Stimulated activated CD8-positive, alpha-beta memory T cell treated with anti-CD3 and anti-CD28 coated beads, Interleukin-12 subunit alpha, Interleukin-12 subunit beta, amount 100 ng/mL, for 1 hour (primary cell): ENCODE data around the gene HELZ.

Experiments used
- DNase-seq: peaks from one replicate; pipeline ENCODE4 v3.0.0-alpha.2; 2020; ENCODE audit warnings: low read depth

Gene HELZ

DNA sequence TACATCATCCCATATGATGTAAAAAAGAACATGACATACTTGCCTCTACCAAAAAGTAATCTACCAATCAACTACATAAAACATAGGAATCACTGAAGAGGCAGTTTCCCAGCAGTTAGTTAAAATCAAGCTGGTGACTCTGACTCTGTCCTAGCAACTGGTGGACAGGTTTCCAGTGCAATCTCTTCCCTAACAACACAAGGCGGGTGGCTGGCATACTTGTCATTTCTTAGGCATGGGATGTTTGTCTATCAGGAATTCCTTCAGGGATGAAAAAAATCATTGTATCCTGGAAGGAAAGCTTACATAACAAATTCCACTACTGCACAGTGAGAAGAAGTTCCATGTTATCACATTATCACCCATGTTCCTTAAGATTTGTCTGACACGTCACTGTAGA is 50.9 kb downstream of the HELZ start:
- no peak for DNase-seq

DNA sequence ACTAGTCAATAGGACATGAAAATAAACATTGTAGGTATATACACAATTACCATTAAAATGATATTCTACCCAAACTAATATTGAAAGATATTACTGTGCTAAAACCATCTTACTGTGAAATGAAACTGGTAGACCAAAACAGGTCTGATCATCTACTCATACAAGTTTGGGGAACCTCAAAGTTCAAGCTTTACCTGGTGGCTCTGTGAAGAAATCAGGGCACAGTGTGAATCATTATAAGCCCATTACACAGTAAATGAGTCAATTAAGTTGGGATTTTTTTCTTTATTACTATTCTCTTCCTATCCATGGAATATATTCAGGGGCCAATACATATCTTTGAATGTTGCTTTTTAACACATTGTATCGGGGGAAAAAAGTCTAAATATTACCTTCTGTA is 57.1 kb downstream of the HELZ start:
- DNase-seq = no peak

DNA sequence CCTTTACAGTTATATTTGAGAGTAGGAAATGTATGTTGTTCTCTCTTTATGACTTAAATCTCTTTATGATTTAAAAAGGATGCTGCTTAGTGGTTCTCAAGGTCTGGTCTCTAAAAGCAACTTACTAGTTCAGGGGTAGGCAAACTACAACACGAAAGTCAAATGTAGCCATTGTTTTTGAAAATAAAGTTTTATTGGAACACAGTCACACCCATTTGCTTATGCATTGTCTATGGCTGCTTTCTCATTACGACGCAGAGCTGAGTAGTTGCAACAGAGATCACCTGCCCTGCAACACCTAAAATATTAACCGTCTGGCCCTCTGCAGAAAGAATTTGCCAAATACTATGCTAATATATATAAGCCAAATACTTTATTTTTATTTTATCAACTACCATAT is 58.2 kb downstream of the HELZ start:
- no peak for DNase-seq

DNA sequence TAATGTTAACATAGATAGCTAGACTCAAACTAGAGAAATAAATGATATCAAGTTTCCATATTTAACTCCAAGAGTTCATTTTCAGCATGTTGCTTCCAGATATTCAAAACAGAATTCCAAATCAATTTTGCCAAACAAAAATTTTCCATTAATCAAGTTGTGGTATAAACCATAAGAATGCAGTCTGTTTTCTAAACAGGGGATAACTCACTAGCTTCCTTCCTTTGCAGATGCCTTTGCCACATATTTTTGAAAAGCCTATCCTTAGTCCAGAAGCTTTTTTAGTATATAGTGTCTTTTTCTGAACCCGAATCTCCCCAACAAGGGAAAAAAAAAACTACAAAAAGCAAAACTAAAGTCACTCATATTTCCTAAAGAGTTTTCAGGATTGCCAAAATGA is 61.5 kb downstream of the HELZ start:
- no peak for DNase-seq

DNA sequence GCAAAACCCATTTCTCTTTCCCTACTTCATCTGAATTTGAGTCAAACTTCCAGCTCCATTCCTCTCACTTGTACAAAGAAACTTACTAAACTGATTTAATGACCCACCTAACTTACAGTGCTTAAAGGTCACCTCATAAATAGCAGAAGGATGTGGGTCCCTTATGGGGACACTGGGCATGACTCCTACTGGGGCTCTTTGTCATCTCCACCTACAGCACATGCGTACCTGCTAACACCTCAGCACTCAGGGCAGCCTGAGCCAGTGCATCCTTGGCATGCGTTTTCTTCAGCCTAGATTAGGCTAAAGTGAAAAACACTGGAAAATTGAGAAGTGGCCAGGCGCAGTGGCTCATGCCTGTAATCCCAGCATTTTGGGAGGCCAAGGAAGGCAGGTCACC is 63.2 kb downstream of the HELZ start:
- no peak for DNase-seq

DNA sequence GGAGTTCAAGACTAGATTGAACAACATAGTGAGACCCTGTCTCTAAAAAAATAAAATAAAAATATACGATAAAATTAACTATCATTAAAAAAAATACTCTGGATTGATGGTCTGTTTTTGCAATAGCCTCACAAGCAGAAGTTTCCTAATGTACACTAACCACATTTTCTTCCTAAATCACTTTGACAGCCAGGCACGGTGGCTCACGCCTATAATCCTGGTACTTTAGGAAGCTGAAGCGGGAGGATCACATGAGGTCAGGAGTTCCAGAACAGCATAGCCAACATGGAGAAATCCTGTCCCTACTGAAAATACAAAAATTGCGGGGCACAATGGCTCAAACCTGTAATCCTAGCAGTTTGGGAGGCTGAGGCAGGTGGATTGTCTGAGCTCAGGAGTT is 64.7 kb downstream of the HELZ start:
- no peak for DNase-seq

DNA sequence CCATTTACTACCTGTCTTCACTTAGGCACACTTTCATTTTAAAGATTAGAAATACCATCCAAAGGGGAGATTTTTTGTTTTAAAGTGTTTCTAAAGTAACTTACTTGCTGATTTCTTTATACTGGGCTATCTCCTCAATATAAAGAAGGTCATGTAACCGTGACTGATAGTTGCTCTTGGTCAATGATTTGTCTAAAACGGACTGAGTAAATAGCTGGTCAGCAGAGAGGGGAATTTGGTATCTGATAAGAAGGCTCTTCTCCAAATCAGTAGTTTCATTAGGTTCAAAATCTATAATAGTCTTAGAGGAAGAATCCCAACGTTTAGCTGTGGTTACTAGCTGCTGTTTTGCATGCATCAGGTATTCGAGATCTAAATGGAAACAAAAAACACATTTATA is 66.4 kb downstream of the HELZ start:
- DNase-seq = no peak

DNA sequence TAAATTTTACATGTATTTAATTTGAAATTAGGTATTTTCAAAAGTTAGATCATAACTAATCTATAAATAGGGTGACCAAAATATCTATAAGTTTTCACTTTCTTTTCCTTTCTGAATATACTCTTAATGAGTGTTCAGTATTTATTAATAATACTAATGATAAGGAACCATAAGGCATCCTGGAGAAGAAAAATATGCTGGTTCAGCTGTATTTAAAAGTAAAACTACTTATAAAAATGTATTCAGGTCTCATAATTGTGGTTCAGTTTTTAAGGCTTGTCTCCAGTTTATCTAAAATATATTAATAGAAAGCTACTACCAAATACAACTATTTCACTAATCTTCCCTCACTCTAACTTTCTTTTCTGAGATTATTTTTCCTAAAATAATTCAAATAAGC is 67.3 kb downstream of the HELZ start:
- DNase-seq = no peak

DNA sequence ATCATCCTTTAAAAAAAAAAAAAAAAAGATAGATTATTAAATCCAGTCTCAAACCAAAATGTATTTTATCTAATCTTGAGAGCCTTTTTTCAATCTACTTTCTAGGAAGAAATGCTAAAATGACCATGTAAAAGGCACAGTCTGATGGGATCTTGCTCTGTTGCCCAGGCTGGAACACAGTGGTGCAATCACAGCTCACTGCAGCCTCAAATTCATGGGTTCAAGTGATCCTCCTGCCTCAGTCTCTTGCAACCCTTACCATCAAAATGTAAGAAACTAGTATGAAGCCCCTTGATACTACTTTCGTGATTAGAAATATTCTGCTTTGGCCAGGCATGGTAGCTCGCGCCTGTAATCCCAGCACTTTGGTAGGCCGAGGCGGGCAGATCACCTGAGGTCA is 70.8 kb downstream of the HELZ start:
- DNase-seq = no peak

DNA sequence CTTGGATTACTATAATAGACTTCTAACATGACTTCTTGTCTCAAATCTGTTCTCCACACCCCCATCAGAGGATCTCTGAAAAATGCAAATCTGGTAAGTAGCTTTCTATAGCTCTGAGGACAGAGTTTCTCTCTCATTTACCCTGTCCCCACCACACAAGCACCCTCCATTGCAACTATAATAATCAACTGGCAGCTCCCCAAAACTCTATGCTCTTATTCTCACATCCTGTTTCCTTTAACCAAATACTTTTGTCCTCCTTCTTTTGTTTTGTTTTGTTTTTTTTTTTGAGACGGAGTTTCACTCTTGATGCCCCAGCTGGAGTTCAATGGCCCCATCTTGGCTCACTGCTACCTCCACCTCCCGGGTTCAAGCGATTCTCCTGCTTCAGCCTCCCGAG is 73.4 kb downstream of the HELZ start:
- DNase-seq = no peak

DNA sequence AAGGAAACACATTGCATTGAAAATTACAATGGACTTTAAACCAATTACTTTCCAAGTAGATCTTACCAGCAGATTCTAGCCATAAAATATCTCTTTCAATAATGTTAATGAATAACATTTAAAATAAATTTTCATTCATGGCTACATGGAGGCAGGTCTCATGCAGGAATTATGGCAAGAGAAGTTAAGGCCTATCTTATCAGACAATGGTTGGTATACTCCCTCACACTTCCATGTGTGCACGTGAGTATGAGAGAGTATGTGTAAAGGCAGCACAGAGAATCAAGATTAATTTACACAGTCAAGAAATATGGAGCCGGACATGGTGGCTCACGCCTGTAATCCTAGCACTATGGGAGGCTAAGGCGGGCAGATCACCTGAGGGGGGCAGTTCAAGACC is 76.5 kb downstream of the HELZ start:
- DNase-seq = no peak

DNA sequence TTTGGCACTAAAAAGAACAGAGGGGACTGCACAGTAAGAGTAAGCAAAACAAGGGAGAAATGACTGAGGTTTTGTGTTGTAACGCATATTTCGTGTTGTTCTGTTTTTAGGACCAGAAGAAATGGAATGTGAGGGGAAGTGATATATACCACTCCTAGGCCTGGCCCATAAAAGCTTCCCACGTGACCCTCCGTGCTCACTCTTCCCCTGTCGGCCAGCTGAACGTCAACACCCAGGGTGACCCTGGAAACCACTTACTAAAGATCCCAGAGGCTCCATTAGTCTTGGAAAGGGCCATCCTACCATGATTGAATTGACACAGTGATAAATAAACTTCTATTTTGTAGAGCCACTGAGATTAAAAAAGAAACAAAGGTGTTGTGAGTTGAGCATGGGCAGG is 79.8 kb downstream of the HELZ start:
- no peak for DNase-seq

DNA sequence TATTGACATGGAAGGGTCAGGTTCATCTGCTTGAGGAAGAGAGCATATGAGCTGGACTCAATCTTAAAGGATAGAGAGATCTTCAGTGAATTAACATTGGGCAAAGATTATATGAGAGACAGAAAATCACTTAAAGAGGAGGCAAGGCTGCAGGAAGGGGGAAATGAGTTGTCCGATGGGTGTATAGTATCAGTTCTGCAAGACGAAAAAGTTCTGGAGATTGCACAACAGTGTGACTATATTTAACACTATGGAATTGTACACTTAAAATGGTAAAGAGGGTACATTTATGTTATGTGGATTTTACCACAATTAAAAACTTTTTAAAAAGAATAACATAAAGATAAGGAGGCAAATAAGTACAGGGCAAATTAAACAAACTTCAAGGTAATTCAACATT is 80.7 kb downstream of the HELZ start:
- DNase-seq = no peak

DNA sequence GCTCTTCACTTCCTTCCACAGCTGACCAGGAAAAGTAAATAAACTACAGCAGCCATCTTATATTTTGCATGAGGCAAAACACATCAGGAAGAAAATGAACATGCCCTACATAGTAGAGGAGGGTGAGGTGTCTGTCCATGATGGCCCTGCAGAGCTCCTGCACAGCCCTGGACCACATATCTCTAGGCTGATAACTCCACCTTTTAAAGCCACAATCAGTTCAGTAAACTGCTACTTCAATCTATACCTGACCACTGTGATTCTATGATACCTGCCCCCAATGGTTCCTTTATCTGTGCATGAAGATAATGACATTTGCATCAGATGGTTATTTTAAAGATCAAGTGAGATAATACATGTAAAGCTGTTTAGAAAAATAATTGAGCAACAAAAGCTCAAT is 82.2 kb downstream of the HELZ start:
- no peak for DNase-seq

DNA sequence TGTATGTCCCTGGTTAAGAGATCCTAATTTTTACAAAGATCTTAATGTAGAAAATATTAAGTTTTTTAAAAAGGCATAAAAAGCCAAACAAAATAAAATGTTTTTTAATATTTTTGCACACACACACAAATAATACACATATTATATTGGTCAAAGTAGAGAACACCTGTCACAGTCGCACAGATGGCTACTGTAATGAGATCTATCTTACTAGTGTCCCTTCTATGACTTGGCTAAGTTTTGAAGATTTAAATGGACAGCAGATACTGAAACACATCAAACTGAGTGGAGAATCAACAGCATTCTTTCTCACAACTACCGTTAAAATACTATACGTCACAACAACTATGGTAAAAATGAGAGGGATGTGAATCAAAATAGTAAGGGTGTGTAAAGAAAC is 83.4 kb downstream of the HELZ start:
- DNase-seq = no peak

DNA sequence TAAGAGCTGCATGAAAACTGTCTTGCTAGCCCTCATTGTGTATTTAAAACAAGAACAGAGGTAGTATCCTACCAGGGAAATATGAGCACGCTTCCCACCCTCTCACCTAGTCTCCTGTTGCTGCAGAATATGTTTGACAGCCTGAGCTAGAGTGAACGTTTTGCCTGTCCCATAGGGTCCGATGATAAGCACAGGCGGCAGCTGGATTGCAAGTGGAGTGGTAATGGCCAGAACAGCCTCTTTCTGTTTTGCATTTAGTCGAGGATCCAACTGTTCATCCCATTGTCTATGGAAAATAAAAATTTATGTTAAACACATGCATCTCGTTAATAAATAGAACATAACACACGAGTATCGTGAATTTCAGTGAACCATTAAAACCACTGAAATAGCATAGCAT is 84.2 kb downstream of the HELZ start:
- no peak for DNase-seq

DNA sequence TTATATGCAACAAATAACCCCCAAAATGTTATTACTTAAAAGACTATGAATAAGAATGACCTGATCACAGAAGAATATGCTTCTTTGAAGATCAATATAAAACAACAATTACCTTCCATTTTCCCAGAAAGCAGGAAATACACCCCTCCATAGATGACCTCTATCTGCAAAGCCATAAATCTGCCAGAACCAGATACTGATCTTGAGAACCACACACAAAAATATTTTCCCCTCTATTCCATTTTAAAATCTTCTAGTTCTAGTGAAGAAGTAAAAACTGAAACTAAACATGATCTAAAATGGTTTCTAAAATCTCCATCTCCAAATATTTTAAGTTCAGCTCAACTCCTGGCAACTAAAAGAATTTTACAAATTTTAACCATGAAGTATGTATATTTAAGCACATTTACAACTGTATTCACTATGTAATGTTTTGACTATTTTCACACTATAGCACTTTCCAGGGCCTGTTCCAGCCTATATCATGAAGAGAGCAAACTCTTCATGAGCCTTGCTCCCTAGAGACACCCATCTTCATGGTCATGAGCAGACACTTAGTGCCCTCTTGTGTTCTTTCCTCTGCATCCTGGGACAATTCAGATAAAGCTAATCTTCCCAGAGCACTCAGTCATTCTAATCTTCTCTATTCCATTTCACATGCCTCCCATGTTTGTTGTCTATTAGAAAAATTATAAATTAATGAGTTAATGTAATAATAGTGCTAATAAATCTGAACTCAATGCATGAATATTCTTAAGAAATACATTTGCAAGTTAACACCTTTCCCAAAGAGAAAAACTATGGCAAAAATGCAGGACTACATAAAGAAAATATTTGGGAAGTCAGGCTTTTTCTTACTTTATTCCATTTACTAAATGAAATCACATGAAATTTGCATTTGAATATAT is 87.0 kb downstream of the HELZ start:
- DNase-seq = no peak

DNA sequence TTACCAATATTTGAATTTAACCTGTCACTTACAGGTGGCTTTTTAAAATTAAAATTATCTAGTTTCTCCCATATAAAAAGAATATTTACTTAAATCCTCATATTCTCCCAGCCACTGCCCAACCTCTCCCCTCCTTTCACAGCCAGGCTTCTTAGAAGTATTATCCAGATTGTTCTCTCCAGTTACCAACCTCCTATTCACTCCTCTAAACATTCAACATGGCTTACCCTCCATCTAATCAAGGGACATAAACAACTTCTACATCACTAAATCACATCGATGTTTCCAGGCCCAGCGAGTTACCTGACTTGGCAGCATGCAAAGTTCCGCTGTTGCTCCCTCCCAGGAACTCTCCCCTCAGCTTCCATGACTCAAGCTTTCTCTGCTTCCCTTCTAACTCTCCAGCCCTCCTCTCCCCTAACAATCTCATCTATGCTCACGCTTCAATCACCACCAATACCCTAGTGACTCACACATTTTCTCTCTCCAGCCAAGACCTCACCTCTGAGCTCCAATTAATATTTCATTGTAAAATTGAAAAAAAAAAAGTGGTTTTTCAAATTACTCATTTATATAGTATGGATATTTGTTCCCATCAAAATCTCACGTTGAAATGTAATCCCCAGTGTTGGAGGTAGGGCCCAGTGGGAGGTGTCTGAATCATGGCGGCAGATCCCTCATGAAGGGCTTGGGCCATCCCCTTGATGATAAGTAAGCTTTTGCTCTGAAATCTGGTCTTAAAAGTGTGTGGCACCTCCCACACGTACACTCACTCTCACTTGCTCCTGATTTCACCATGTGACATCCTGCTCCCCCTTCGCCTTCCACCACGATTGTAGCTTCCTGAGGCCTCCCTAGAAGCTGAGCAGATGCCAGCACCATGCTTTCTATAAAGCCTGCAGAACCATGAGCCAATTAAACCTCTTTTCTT is 88.5 kb downstream of the HELZ start:
- DNase-seq = no peak

DNA sequence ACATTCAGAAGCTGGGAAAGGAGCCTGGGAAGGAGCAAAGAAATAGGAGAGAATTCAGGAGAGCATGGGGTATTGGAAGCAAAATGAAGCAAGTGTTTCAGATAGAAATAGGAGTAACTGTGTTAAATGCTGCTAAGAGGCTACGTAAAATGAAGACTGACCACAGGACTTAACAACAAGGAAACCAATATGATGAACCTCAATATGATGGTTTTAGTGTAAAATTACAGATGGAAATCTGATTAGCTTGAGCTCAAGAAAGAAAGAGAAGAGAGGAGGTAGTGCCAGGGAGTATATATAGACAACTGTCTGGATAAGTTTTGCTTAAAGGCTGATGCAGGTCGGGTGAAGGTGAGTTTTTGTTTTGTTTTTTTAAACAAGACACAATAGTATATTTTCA is 92.2 kb downstream of the HELZ start:
- no peak for DNase-seq

DNA sequence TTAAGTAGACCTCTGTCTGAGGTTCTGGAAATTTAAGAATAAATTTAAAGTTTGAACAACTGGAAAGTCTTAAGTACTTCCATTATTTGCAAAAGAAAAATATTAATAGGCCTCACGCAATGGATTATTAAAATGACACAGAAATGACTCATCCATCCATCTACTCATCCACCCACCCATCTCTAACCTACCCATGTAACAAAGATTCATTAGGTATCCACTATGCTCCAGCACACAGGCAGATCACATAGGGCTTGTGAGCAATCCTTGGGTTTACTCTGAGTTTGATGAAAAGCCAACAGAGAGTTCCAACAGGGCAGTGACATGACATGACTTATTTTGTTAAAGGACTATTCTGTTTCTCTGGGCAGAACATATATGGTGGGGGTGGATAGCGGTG is 93.3 kb downstream of the HELZ start:
- DNase-seq = no peak

DNA sequence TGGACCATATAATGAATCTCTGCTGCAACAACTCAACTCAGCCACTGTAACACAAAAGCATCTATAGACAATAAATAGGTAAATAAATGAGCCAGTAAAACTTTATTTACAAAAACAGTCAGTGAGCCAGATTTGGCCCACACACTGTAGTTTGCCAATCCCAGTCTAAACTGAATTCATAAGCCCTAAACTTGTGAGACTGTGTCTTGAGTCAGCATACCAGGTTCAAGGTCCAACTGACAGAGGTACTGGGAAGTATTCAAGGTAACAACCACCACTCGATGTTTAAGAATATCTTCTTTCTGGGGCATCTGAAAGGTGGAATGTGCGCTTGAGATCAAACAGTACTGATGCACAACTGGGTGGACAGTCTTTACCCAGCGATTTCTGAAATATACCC is 94.2 kb downstream of the HELZ start:
- no peak for DNase-seq

DNA sequence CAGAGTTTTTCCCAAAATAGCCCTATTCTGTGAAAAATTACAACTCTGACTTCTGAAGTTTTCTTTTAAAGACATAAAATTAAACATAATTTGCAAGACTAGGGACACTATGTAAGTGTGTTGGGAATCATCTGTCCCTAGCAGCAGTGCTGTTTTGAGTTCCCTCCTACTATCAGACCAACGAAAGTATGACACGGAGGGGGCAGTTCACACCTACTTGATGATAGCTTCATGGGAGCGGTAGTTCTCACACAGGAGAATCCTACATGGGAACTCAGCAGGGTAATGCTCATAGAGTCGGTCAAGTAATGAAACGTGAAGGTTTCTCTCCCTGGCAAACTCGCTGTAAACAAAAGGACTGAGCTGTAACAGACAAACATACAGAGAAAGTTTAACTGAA is 96.6 kb downstream of the HELZ start:
- DNase-seq = no peak

DNA sequence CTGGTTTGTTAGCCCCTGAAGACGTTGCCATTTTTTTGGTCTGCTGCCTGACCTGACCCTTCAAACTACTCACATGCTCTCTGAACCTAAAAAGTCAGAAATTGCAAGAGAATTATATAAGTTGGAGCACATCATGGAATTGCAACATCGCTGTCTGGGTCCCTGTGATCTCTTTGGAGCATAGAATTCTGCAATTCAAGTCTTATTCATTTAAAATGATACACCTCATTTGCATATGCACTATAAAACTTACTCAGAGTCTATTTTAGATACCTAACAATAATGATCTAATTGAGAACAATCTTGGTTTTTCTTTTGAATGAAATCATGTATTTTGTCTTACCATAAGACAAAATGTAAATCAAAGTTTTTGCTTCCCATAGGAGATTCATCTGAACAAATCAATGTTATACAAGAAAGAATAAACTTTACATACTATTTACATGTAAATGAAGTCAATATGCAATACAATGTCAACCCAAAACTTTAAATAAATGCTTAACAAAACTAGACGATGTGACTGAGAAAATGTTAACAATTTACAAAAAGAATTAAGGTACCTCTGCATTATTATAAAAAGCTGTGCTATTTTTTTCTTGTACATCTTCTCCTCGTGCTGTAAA is 99.7 kb downstream of the HELZ start:
- DNase-seq = no peak
